WTC11 (cell line): Measurements from ENCODE around the gene KIF2C. TPM values are rescaled to one million over a fixed set of nuclear protein-coding genes. Genes with fewer than 3 reads are reported as not detected.

Source experiments
- ATAC-seq: fragments of 200-7000 bp; cut with Tn5 transposase; 2 replicates; pipeline ENCODE4 v1.10.0; 2021; ENCODE audit warnings: mild to moderate bottlenecking, moderate library complexity
- CTCF ChIA-PET: fragments of 300-600 bp; sonication (Branson Sonifier 250); formaldehyde crosslinking; loops from one replicate; lab custom pipeline; 2021; ENCODE audit warnings: antibody characterized with exemption; lab: Charles Lee
- POLR2A ChIA-PET: fragments of 350-600 bp; sonication (Branson Sonifier 250); formaldehyde crosslinking; loops from one replicate; lab custom pipeline; 2021; ENCODE audit warnings: antibody characterized with exemption; lab: Charles Lee
- DNase-seq: peaks from one replicate; pipeline ENCODE4 v3.0.0; 2021; ENCODE audit warnings: low spot score
- H3K27ac Mint-ChIP-seq: 2 replicates; pipeline ENCODE4 v1.8.0; 2021; ENCODE audit warnings: mixed read lengths
- H3K27me3 Mint-ChIP-seq: 2 replicates; pipeline ENCODE4 v1.8.0; 2021; ENCODE audit warnings: low read depth, mild to moderate bottlenecking, moderate library complexity, mixed read lengths
- H3K36me3 Mint-ChIP-seq: 2 replicates; pipeline ENCODE4 v1.8.0; 2021; ENCODE audit warnings: mixed read lengths
- H3K4me1 Mint-ChIP-seq: 2 replicates; pipeline ENCODE4 v1.8.0; 2022; ENCODE audit warnings: mixed read lengths
- H3K4me3 Mint-ChIP-seq: 2 replicates; pipeline ENCODE4 v1.8.0; 2021; ENCODE audit warnings: mild to moderate bottlenecking, moderate library complexity, mixed read lengths
- H3K9me3 Mint-ChIP-seq: 2 replicates; pipeline ENCODE4 v1.8.0; 2021; ENCODE audit warnings: mixed read lengths
- ARID4B ChIP-seq: sonication (generic); formaldehyde crosslinking; IDR thresholded peaks from 2 replicates; pipeline ENCODE4 v1.8.0; 2023; ENCODE audit warnings: missing genetic modification reagents, mild to moderate bottlenecking, borderline replicate concordance
- CDX4 ChIP-seq: fragments of 250-450 bp; sonication (Bioruptor Pico); IDR thresholded peaks from 2 replicates; pipeline ENCODE4 v1.9.0; 2021; ENCODE audit warnings: moderate library complexity, mild to moderate bottlenecking, inconsistent platforms, borderline replicate concordance
- E2F4 ChIP-seq: sonication (generic); formaldehyde crosslinking; IDR thresholded peaks from 2 replicates; pipeline ENCODE4 v1.8.1; 2022; ENCODE audit warnings: low read depth, mild to moderate bottlenecking, moderate library complexity, missing genetic modification reagents, borderline replicate concordance
- EMX1 ChIP-seq: fragments of 250-450 bp; sonication (Bioruptor Pico); IDR thresholded peaks from 2 replicates; pipeline ENCODE4 v1.8.0; 2021; ENCODE audit warnings: mild to moderate bottlenecking
- ERG ChIP-seq: fragments of 250-450 bp; sonication (Bioruptor Pico); IDR thresholded peaks from 2 replicates; pipeline ENCODE4 v1.8.0; 2021; ENCODE audit warnings: mild to moderate bottlenecking
- GTF2I ChIP-seq: fragments of 250-450 bp; sonication (Bioruptor Pico); conservative IDR thresholded peaks from 2 replicates; pipeline ENCODE4 v1.4.0; 2021; ENCODE audit warnings: mild to moderate bottlenecking
- IRF2 ChIP-seq: sonication (generic); formaldehyde crosslinking; IDR thresholded peaks from 2 replicates; pipeline ENCODE4 v1.8.0; 2022; ENCODE audit warnings: low read depth, missing genetic modification reagents, borderline replicate concordance
- MAX ChIP-seq: sonication (generic); formaldehyde crosslinking; IDR thresholded peaks from 2 replicates; pipeline ENCODE4 v1.8.0; 2022; ENCODE audit warnings: mild to moderate bottlenecking, missing genetic modification reagents
- NFATC4 ChIP-seq: fragments of 250-450 bp; sonication (Bioruptor Pico); IDR thresholded peaks from 2 replicates; pipeline ENCODE4 v1.9.0; 2021; ENCODE audit warnings: mild to moderate bottlenecking
- NFYB ChIP-seq: sonication (generic); formaldehyde crosslinking; conservative IDR thresholded peaks from 2 replicates; pipeline ENCODE4 v1.8.0; 2022; ENCODE audit warnings: low read depth, missing genetic modification reagents
- USF2 ChIP-seq: sonication (generic); formaldehyde crosslinking; IDR thresholded peaks from 2 replicates; pipeline ENCODE4 v1.8.1; 2023; ENCODE audit warnings: mild to moderate bottlenecking, missing genetic modification reagents, moderate library complexity
- ZBTB21 ChIP-seq: sonication (generic); formaldehyde crosslinking; IDR thresholded peaks from 2 replicates; pipeline ENCODE4 v1.8.1; 2023; ENCODE audit warnings: mild to moderate bottlenecking, missing genetic modification reagents, borderline replicate concordance
- ZNF121 ChIP-seq: sonication (generic); formaldehyde crosslinking; IDR thresholded peaks from 2 replicates; pipeline ENCODE4 v1.8.0; 2023; ENCODE audit warnings: missing genetic modification reagents
- ZNF263 ChIP-seq: sonication (generic); formaldehyde crosslinking; IDR thresholded peaks from 2 replicates; pipeline ENCODE4 v1.8.1; 2022; ENCODE audit warnings: low read depth, mild to moderate bottlenecking, moderate library complexity, missing genetic modification reagents
- ZNF512 ChIP-seq: sonication (generic); formaldehyde crosslinking; IDR thresholded peaks from 2 replicates; pipeline ENCODE4 v1.8.1; 2022; ENCODE audit warnings: missing genetic modification reagents, borderline replicate concordance
- ZNF671 ChIP-seq: fragments of 250-450 bp; sonication (Bioruptor Pico); IDR thresholded peaks from 2 replicates; pipeline ENCODE4 v1.8.0; 2021; ENCODE audit warnings: mild to moderate bottlenecking
- total RNA-seq: library from RNA; stranded (reverse); gene quantifications from 3 replicates; pipeline ENCODE4 v1.2.3, GENCODE V29; 2021

Gene KIF2C
- total RNA-seq, 1 experiment from 2014 or later = 93.8 TPM

- DNase-seq (no peak), ATAC-seq (no peak)
- ChIA-PET POLR2A (no interaction called here), CTCF (no interaction called here)
- H3K9me3 Mint-ChIP-seq = no peaks in the 10 kb centered on the region
- H3K4me3 Mint-ChIP-seq = no peak overlapping the region
- H3K4me1 Mint-ChIP-seq = peaks cover 9% of the 10 kb centered on the region
- H3K27me3 Mint-ChIP-seq = peaks cover 3% of the 10 kb centered on the region; the same call in 1 of the 2 replicates
- H3K27ac Mint-ChIP-seq = no peak overlapping the region
- H3K36me3 Mint-ChIP-seq = no peaks in the 10 kb centered on the region
- TF ChIP-seq ZBTB21 (CRISPR knock-in tag) (no peak), ZNF121 (no peak), ARID4B (CRISPR knock-in tag) (no peak), CDX4 (CRISPR knock-in tag) (no peak), MAX (CRISPR knock-in tag) (no peak), E2F4 (CRISPR knock-in tag) (no peak), ZNF512 (no peak), EMX1 (no peak), USF2 (no peak), ZNF263 (no peak), ZNF671 (no peak), ERG (CRISPR knock-in tag) (no peak), GTF2I (no peak), NFATC4 (CRISPR knock-in tag) (no peak), NFYB (CRISPR knock-in tag) (no peak), IRF2 (no peak)
These were observed 45.7 kb upstream of the KIF2C start for GRCh38 chr1:44693900-44694299.
